Sigmoid colon (tissue), 4 donors: ENCODE data around the gene MEIOSIN.

Experiments
- CTCF ChIP-seq, 4 experiments: fragments of 450-650 bp in 3 of 4; fragments of 200-600 bp in 1 of 4; IDR thresholded peaks; one replicate each; pipeline ENCODE4 v1.5.1; 2016 to 2019; ENCODE audit warnings: antibody characterized with exemption in 4 of 4, mild to moderate bottlenecking in 3 of 4, moderate library complexity in 2 of 4
- EP300 ChIP-seq, 4 donors: sonication (generic); formaldehyde crosslinking; IDR thresholded peaks; one replicate each; pipeline ENCODE4 v1.6.1; 2017; ENCODE audit warnings: antibody characterized with exemption in 4 of 4
- POLR2A ChIP-seq, 2 donors: fragments of 450-650 bp; IDR thresholded peaks; one replicate each; pipeline ENCODE4 v1.6.1; 2016; ENCODE audit warnings: antibody characterized with exemption in 2 of 2, mild to moderate bottlenecking in 2 of 2, moderate library complexity in 2 of 2
- POLR2AphosphoS5 ChIP-seq, 4 donors: sonication (generic); formaldehyde crosslinking; IDR thresholded peaks; one replicate each; pipeline ENCODE4 v1.6.1; 2017; ENCODE audit warnings: antibody characterized with exemption in 4 of 4

GRCh38 chr19:45793876-45794275, 60.6 kb downstream of the MEIOSIN start:
- TF ChIP-seq POLR2A (IDR thresholded peaks at IDR 0.05) = no peak
- no peak for TF ChIP-seq CTCF (IDR thresholded peaks at IDR 0.05)
- TF ChIP-seq POLR2AphosphoS5 (IDR thresholded peaks at IDR 0.05) = no peak
- no peak for TF ChIP-seq EP300 (IDR thresholded peaks at IDR 0.05)
